ENCODE measurements around the gene ZNF281.

Gene ZNF281

DNA sequence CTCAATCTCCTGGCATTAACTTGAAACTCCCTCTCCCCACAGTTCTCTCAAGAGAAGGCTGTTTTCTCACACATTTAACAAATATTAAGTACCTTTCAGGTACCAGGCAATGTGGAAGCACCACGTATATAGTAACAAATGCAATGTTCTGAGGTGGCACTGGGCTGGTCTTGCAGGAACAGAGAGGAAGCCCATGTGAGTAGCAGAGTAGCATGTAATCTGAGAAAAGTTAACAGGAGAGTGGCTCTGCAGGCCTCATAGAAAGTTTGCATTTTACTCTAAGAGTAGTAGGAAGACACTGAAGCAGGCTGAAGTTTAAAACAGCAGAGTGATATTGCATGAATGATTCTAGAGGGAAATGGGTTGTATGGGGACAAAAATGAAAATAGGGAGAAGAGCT, 21.0 kb downstream of the ZNF281 start:
- no peak for DNase-seq

DNA sequence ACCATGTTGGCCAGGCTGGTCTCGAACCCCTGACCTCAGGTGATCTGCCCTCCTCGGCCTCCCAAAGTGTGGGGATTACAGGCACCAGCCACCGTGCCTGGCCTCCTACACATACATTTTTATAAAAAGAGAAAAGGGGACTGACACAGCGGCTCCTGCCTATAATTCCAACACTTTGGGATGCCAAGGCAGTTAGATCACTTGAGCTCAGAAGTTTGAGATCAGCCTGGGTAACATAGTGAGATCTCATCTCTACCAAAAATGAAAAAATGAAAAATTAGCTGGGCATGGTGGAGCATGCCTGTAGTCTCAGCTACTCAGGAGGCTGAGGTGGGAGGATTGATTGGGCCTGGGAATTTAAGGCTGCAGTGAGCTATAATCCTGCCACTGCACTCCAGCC, 23.4 kb downstream of the ZNF281 start:
- no peak for DNase-seq

DNA sequence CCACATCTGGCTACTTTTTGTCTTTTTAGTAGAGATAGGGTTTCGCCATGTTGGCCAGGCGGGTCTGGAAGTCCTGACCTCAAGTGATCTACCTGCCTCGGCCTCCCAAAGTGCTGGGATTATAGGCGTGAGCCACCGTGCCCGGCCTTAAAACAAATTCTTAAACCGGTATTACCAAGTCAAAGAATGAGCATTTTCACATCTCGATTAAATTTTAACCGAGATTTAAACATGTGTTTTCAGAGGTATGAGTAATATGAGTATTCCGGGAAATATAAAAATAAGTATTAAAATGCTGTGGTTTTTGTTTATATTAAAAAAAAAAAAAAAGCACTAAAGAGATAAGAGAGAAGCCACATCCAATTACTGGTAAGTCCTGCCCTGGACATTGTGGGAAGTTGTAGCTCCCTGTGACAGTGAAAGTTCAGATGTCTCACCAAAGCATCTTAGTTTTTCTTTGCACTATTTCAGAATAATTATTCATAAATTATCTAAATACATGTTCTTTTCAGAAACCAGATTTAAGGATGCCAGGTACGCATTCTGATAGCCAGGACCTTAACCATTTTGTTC, 24.9 kb downstream of the ZNF281 start:
- no peak for DNase-seq

DNA sequence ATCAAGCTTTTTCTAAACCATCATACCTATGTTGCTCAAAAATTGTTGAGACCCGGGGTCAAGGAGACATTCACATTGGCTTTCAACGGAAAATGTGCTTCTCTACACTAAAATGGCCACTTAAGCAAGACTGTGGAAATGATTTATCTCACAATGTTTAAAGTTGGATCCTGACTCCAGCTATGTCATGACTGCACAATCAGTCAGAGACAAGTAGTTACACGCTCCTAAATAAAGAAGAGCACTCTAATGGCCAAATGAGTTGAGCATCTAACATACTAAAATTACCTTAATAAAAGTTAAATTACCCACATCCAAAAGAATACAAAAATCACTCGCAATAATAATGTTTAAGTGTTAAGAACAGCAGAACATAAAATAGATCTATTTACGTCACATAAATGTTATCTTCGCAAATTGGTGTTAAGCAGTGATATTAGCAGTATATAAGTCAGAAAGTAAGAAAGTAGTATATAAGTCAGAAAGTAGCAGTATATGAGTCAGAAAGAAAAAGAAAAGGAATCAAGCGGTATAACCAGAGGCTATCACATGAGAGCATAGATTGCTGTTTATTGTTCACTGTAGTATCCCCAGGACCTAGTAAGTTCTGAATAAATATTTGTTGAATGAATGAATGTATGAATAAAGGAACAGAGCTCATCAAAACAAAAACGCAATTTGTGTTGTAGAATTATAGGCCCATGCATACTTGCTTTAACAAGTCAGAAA, 28.4 kb downstream of the ZNF281 start:
- no peak for DNase-seq

DNA sequence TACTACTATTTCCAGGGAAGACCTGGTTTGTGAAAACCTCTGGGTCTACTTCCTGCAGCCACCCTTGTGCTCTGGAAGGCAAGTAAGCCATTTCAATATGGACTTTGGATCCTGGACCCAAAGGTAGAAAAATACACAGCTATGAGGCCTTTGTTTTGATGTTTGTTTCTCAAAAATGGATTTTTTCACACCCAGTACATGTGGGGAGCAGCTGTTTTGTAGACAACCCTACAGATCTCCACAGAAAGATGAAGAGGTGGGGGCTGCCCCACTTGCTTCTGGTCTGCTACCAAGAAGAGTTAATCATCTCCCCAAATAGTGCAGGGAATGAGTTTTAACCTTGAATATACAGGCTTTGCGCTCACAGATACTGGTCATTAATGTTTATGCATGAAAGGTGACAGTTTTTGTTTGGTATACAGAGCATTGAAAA, 29.2 kb downstream of the ZNF281 start:
- DNase-seq: no peak

DNA sequence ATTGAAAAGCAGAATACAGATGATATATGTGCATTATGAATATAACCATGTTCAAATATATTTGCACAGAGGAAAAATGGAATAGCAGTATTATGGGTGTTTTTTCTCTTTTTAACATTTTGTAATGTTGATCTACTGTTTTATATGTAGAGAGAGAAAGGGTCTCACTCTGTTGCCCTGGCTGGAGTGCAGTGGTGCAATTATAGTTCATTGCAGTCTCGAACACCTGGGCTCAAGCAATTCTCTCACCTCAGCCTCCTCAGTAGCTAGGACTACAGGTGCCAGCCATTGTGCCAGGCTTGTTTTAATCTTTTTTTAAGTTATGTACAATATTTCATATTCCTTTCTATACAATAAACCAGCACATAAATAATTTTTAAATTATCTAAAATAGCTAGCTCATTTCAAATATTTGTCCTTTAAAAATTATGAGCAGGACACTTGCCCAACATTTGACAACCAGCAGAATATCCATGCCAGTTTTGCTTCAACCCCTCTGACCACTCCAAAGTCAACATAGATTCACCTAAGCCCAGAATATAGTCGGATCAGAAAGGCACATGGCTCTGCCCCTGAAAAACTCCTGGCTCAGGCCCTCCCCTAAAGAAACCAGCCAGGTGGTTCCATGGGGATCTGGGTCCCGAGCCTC, 29.8 kb downstream of the ZNF281 start:
- no peak for DNase-seq

DNA sequence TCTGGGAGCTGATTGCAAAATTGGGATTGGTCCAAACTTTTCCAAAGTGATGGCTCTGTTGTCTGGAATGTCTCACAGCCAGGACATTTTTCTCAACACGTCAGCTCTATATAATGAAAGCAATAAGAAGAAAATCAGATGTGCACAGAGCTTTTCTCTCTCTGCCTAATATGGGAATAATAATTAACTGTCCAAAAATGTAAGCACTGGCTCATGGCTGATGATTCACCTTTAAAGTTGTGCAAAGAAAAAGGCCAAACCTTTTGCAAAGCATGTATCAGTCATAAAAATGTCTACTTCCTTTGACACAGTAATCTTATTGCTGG, 30.4 kb downstream of the ZNF281 start:
- no peak for DNase-seq

DNA sequence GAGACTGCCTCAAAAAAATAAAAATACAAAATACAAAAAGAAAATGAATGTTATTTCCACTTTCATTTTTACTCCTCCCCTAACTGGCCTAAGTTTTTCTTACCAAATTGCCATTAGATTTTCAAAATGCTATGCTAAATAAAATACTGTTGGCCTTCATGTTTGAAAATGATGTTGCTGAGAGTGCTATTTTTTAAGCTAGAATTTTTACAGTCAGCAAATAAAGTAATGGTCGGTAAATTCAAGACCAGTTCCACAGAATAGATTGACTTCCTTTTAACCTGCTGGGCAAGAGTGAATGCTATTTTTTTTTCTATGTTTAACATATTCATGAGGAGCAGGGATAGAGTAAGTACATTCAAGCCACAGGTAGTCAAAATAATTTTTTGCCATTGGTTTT, 31.7 kb downstream of the ZNF281 start:
- no peak for DNase-seq

DNA sequence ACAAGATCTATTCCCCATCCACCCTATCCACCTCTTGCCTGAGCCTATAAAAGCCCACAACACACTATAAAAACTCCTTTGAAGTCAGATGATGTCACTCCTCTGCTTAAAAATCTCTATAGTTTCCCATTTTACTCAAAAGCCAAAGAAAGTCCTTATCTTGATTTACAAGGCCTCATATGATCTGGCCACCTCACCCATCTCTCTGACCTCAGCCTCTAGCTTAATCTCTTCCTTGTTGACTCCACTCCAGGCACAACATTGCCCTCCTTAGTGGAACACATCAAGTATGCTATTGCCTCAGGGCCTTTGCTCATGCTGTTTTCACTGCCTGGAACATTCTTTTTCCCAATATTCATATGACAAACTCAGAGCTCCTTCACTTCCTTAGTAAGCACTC, 33.3 kb downstream of the ZNF281 start:
- DNase-seq: no peak

DNA sequence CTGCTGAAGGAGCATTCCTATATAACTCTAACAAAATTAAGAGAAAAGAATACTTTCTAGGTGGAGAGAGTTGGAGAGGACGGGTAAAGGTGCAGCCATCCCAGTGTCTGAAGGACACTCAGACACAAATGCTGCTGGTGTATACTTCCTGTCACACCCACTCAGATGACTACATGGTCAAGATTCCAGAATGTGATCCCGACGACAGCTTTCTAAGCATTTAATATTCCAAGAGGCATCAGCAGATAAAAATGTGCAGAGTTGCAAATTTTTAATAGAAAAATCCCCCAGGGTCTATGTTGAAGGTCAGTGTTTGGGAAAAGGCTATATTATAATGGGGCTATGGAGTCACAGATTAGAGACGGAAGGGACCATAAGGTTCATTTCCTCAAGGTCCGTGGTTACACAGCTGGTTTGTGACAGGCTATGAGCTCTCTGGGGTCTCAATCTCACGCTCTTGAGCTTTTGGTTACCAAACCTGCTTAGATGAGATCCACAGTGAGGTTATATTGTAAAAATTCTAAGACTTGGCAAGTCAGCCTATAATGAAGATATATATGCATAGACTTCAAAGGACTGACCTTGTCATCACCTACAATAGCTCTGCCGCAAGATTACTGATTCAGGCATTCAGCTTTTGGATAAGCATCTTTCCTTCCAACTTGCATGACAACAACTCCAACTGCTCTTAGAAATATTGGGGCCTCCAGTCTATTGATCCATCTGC, 35.1 kb downstream of the ZNF281 start:
- DNase-seq: no peak

DNA sequence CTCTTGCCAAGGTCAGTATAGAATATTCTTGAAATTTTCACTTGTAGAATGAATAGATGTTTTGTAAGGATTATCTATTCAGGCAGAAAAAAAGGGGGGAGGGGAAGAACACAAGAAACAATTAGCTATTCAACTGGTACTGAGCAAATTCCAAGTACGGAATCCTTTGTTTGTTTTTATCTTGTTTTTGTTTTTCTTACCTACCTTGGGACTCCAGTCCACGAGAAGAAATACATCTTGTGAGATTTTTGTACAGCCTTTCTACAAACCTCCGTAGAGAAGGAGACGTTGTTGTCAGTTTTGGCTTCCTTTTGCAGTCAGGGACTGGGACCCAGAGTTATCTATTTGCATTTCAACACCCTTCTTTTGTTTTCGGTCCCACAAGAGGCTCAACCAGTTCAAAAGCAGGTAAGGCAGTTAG, 36.0 kb downstream of the ZNF281 start:
- no peak for DNase-seq

DNA sequence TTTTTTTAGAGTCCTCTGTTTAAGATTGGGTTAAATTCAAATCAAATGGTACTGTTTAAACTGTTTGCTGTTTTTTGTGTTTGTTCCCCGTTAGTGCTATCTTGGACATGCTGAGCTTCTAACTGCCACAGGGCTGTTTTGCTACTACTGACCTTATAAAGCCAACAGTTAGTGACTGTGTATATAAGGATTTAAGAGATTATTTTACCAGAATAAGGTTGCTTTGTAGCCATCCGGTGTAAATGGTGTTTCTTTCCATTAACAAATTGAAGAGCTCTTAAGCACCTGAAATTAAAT, 37.0 kb downstream of the ZNF281 start:
- DNase-seq: no peak

DNA sequence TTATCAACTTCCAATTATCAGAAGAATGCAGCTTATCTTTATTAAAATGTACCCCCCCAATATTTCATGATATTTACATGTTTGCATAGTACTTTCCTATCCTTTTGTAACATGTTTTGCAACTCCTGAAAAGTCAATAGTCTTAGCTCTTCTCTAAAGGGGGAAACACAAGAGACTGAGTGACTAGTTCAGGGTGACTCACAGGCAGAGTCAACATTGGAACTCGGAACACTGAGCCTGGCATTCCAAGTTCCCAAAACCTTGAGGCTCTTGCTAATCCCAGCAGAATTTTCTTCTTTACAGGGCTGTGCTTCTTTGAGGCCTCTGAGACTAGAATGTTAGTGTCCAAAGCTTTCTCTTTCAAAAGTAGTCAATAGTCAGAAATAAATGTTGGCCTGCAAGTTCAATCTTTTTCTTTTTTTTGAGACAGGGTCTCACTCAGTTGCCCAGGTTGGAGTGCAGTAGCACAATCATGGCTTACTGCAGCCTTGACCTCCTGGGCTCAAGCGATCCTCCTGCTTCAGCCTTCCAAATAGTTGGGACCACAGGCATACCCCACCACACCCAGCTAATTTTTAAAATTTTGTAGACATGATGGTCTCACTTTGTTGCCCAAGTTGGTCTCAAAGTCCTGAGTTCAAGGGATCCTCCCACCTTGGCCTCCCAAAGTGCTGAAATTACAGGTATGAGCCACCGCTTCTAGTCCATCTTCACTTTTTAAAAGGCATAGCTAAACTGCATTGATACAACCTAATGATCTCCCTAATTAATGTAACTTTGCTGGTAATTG, 37.5 kb downstream of the ZNF281 start:
- no peak for DNase-seq

DNA sequence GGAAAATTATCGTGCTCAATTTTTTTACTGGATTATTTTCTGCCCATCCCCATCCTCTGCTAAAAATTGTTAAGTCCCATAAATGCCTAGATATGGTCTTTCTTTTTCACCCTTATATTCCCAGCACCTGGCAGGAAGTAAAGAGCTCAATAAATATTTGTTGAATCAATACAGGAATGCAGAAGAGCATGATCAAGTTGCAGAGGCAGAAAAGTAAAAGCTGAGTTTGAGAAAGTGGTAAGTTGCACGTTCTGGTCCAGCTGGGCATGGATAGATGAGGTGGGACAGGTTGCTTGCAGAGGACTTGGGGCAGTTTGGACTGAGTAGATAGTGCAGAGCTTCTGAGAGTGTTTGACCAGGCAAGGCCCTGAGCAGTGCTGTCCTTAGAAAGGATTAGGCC, 40.1 kb downstream of the ZNF281 start:
- no peak for DNase-seq

DNA sequence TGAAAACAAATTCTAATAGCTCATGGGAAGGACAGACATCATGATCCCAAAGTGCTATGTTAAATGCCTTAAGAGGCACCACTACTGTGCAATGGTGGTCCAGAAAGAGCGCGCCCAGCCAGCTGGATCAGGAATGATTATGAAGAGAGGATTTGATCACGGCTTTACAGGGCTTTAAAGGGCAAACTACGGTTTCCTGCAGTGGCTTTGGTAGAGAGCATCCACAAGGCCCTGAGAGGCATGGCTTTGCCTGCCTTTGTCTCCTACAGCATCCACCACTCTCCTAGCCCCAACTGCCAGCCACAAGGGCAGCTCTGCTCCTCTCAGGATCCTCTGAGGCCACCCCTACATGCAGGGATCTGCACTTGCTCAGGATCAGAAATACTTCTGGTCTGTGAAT, 40.7 kb downstream of the ZNF281 start:
- no peak for DNase-seq

DNA sequence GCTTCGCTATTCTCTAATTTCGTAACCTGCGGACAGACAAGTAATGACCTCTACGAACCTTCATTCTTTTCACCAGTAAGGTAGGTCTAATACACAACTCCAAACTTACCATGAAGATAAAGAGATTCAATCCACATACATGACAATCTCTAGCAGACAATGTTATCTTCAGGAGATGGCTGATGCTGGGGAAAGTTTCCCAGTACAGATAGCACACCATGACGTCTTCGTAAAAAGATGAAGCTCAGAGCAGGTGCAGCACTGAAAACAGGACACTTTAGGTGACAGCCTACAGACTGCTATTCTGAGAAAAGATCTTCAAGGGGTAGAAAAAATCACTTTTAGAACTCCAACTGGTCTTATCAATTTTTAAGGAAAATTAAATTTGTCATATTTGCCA, 41.3 kb downstream of the ZNF281 start:
- DNase-seq: no peak

DNA sequence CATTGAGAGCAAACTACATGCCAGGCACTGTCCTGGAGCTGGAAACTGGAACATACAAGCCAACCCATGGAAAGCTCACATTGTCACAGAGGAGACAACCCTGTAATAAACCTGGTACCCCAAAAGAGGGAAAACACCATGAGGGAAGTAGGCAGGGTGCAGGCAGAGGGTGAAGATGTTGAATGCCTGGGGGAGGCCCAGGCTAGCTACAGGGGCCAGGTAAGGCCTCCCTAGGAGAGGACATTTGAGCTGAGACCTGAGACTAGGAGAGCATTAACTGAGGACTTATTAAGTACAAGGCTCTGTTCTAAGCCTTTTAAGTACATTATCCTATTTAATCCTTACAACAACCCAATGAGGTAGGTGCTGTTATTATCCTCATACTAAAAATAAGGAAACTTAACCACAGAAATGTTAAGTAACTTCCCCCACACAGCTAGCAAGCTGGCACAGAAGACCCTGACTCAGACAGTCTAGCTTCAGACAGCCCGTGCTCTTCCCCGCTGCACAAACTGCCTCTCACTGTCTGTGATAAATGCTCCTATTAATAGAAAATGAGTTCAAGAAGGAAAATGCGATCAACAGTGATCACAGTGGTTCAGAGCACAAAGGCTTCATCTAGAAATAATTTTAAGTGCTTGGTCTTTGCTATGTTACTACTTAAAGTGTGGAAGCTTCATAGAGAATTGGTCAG, 41.8 kb downstream of the ZNF281 start:
- no peak for DNase-seq

DNA sequence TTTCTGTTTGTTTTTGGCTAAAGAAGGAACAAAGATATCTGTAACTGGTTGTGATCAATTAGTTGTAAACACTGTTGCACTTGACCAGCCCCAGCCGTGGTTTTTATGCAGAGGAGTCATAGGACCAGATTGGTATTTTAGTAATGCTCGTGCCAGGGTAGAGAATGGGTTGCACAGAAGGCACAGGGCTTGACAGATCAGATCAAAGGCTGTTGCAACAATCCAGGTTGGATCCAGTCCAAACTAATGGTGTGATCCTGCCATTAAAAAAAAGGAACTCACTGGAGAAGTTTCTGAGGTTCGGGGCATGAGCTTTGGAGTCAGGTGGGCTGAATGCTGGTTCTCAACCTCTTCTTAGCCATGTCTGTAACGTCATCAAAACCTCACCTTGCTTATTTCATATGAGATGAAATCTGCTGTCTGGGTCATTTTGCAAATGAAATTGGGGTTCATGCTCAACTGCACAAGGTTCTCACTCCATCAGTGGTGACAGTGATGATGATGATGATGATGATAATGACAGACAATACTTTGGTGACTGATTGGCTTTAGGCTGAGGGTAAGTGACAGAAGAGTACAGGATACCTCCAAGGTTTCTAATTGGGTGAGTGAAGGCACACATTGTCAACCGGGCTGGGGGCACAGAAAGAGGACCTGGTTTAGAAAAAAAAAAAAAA, 43.1 kb downstream of the ZNF281 start:
- DNase-seq: no peak

DNA sequence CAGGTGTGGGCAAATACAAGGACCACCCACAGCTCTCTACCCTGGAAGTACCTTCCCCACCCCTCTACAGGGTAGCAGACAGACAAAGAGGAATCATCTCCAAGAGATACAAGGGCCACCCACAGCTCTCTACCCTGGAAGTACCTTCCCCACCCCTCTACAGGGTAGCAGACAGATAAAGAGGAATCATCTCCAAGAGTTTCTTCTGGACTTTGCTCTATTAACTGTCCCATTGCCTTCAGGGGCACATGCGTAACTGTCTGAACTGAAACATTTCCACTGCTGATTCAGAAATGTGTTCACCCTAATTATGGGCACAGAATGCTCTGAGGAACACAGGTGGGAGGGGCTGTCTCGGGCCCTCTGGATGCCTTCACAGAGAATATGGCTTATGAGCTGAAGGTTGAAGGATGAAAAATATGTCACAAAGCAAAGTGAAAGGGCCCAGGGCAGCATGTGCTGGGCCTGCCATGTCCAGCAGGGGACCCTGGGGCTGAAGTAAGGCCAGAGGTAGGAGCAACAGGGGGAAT, 43.9 kb downstream of the ZNF281 start:
- no peak for DNase-seq

DNA sequence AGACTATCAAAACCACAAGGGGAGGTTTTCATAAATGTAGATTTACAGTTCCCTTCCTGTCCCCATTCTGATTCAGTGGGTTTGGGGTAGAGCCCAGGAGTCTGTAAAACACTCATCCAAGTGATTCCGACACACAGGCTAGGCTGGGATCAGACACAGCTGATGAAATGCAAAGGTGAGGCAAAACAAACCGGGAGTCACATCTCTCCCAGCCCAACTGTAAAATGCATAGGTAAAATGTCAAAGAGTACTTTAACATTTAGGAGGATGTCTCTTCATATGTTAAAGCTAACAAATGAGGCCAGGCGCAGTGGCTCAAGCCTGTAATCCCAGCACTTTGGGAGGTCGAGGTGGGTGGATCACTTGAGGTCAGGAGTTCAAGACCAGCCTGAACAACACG, 45.0 kb downstream of the ZNF281 start:
- no peak for DNase-seq

DNA sequence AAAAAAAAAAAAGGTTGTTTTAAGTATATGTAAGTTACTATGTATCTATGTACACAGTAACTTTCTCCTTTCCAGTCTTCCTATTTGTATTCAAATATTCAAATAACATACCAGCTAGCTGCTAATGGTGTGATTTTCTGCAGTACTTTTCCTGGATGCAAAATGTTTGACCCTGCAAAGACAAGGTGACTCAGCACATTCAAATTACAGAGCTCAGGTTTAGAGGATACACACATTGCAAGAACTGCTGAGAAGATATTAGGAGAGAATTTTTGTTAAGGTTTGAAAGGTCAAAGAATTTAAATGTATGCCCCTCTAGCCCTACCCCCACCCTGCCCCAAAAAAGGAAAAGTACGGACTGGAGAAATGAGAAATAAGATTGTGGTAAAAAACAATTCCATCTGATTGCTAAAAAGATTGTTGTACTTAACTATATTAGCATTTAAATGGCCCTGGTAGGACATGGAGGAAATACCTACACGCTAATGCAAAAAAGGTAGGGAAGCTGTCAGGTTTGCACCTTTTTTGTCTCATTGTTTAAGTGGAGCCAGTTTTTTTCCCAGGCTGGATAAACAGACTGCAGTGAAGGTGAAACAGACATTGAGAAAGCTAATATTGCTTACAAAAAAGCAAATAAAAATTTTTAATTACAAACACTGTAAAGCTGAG, 45.6 kb downstream of the ZNF281 start:
- no peak for DNase-seq
